HG03378 (cell line): ENCODE measurements around the gene KAZN.

Experiments
- ATAC-seq: cut with Tn5 transposase; IDR thresholded peaks from one replicate; pipeline ENCODE4 v1.9.1; 2021; ENCODE audit warnings: mild to moderate bottlenecking, moderate library complexity; ENCODE audit not compliant: unreplicated experiment

Gene KAZN

DNA sequence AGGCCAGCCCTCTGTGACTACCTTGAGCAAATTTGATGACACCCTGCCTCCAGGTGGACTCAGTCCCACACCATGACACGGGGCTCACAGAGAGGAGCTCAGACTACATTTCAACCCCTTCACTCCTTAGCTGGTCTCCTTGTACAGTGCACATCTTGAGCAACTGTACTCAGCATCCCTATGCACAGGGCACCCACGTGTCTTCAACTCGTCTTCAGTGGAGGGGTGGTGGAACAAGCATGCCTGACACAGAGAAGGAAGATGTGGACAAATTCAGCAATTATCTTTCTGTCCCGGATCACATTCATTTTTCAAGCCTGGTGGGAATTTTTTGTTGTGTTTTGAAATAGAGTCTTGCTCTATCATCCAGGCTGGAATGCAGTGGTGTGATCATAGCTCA lies 213.7 kb downstream of the KAZN start:
- ATAC-seq = no peak

DNA sequence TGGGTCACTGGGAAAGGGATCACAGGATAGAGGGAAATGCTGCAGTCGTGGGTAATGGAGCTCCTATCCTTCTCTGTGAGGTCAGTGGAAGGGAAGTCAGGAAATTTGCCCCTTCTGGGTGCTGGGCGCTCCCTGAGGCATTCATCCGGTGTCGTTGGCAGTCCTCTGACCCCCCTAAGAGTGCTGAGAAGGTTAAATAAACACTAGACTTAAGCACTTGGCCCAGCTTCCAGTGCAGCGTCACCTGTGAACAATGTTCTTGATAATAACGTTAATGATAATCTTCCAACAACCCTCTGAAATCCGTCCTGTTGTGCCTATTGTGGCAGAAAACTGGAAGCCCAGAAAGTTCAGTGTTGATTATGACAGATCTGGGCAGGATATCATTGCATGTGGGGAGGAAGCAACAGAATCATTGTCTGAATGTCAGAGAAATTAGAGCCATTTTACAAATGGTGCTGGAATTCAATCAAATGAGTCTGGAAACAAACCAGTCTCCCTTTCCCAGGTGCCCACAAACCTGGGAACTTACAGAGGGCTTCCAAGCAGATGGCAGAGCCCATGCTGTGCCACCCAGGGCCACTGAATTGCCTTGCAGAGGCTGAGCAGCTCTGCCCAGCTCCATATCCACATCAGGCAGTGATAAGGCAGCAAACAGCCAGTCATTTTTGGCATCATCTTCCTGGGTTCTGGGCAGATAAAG lies 216.8 kb downstream of the KAZN start:
- ATAC-seq = no peak

- no peak for ATAC-seq
Measured at GRCh38 chr1:14817223-14818170, 219.0 kb downstream of the KAZN start.

DNA sequence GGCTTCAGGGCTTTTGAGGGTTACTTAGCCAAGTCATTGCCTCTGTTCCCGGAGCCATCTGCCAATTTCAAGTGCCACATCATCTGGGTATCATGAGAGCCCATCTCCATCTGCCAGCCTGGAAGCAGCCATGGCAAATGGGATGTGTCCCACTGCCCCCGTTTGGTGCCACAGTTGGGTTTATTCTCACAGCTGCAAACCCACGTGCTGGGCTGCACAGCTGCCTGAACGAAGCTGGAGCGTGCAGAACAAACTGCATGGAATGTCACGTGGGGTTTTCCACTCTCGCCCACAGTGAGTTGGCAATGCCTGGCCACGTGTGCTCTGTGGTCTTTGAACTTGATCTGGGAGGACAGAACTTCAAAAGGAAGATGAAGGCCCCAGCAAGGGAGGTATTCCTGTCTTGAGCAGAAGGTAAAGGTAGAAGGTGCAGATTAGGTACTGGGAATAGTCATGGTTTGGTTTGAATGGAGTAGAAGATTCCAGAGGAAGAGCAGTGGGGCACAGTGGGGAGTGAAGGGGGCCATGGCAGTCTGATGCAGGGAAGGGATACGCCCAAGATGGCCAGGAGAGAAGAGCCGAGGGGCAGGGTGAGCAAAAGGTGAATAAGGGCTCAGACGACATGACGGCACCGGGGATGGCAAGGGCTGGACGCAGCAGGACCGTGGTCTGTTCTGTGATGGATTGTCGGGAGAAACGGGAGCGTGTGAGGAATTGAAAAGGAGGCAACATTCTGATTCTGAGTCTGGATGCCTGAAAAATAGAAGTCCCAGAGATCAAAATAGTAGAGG lies 222.0 kb downstream of the KAZN start:
- ATAC-seq = no peak

DNA sequence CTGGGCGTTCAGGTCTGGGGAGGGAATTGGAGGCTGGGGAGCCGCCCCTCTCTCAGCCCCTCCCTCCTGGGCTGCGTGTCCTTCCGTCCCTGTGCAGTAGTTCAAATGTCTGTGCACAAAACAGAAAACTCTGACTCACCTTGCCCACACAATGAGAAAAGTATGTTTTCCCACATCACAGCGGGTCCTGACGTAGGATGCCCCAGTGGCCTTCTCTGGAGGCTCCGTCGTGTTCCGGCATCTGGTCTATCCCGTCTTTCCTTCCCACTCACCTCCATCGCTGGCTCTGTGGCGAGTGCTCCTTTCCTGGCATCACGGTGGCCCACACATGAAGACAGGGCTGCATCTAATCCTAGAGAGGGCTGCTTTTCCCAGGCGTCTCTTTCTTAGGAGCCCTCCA lies 224.0 kb downstream of the KAZN start:
- ATAC-seq = no peak

GRCh38 chr1:14822996-14823395 lies 224.5 kb downstream of the KAZN start:
- ATAC-seq = no peak

GRCh38 chr1:14824314-14824915 lies 225.9 kb downstream of the KAZN start:
- no peak for ATAC-seq

DNA sequence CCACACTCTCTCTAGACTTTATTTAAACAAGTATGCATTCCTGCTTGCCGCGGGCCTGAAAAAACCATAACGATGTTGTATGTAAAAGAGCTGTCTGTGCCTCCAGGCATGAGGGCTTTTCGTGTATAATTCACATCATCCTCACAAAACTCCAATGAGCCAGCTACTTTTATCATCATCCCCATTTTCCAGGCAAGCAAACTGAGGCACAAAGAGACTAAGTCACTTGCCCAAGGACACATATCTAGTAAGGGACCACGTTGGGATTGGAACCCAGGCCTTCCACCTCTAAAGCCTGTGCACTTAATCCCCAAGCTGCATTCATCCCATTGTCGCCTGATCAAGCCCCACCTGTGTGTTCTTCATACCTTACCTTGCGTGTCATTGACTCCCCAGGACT lies 226.9 kb downstream of the KAZN start:
- ATAC-seq = no peak

GRCh38 chr1:14826172-14826636 lies 227.7 kb downstream of the KAZN start:
- ATAC-seq = no peak

GRCh38 chr1:14826731-14827326 lies 228.3 kb downstream of the KAZN start:
- no peak for ATAC-seq

DNA sequence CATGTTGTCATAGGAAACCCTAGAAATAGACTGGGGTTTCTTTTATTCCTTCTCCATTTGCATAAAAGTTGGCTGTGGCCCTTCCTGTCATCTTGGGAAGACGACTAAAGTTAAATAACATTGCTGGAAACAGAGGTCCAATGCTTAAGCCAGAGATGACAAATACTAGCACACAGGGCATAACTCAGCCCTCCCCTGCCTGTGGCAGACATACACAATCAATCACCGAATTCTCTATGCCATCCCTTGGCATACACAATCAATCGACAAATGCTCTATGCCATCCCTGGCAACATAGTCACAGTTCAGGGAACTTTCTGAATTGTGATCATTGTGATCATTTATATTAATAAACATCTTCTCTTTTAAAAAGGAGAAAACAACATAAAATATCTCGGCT lies 229.4 kb downstream of the KAZN start:
- ATAC-seq = no peak

DNA sequence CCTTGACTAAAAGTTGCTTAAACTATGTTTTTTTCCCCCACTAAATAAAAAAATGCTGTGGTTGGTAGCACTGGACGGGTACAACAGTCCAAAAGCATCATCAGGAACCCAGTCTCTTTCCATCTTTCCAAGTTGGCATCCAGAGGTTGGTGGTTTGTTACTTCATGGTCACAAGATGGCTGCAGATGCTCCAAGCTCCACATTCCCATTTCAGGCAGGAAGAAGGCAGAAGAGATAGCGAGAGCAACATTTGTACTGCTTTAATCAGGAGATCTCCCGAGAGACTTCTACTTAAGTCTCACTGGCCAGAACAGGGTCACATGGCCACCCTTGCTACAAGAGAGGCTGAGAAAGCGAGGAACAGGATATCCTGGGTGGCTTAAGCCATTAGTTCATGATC lies 230.2 kb downstream of the KAZN start:
- no peak for ATAC-seq

DNA sequence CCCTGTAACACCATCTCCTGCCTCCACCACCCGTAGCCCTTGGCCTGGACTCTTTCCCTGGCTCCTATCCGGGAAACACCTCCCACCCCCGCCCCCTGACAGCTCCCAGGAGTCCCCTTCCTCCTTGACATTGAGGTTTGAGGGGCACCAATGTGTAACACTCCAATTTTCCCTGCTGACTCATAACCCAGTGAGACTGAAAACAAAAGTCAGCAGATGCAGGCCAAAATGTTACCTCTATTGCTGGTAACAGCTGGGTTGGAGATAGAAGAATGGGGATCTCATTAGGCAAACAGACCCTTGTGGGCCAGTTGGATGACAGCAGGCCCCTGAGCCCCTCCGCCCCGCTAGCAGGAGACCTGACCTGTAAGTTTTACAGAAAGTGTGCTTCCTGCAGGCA lies 237.2 kb downstream of the KAZN start:
- no peak for ATAC-seq

- ATAC-seq = no peak
Measured at GRCh38 chr1:14836426-14837140, 238.1 kb downstream of the KAZN start.

GRCh38 chr1:14840374-14840773 lies 241.9 kb downstream of the KAZN start:
- ATAC-seq = no peak

DNA sequence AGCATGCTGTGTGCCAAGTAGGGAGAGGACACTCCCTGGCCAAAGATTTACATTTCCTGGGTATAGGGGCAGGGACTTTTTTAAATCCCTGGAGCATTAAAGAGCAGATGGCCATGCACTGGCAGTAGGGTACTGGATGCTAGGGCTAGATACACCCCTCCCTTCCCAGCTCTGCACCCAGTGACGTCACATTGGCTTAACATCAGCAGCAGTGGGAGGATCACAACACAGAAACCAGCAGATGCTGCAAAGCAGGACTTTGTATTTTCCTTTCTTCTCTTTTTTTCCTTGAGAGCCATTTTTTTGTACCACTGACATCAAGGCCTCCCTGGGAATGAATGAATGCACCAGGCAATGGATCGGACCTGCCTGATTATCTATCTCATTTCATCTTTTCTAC lies 243.0 kb downstream of the KAZN start:
- no peak for ATAC-seq

DNA sequence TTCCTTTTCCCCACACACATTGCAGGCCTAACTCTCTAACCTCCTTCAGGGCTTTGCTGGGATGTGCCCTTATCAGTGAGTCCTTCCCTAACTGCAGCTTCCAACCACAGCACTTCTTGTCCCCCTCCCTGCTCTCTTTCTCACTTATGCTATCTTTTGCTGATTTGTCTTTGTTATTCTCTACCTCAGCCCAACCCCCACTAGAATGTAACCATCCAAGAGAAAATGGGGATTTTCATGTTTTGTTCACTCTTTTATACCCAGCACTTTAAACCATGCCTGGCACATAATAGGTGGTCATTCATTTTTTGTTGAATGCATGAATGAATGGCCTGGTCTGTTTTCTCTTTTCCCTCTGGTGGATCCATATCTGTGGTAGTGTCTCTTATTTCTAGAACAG lies 243.5 kb downstream of the KAZN start:
- no peak for ATAC-seq

DNA sequence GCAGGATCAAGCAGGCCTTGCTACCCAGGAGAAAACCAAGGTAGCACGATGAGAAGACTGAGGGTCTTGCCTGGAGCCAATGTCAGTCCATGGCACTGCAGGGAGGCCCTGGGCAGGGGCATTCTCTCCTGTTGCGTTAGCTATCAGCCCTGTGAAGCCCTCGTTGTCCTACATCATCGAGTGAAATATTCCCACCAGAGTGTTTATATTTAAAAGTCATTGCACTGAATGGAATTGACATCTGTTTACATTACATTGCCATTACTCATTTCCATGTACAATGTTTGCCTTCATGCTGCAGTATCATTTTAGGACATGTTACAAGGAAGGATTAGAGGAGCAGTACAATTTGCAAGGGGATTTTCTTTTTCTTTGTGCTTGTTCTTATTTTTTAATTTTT lies 243.9 kb downstream of the KAZN start:
- no peak for ATAC-seq

DNA sequence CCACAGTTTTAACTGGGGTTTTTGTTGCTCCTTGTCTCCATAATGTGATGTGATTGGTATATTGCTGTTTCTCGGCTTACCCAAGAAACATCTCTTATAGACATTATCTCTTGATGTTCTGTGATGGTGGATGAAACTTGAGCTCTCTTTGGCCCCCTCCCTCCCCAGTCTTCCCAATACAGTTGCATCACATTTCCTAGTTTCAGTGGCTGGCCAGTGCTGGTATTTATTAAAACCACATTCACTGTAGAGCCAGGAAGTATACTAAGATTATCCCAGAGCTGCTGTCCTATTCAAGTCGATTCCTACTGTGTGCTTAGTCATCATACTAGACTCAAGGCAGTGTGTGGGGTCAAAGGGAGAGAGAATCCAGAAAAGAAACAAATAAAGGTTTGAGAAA lies 244.4 kb downstream of the KAZN start:
- no peak for ATAC-seq

DNA sequence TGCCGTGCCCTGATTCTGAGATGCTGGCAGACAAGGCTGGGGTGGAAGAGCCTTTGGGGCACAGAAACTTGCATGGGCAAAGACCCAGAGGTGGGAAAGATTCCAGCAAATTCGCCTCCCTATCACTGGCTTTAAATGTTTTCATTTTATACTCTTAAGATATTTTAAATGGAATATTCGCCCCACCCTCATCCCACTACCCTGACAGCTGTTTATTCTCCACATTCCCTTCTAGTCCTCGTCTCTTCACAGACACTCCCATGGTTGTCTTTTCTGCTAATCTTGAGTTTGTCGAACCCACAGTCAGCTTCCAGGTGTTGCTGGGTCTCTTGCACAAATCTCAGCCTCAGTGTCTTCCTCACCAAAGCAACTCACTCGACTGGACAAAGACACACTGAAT lies 245.0 kb downstream of the KAZN start:
- no peak for ATAC-seq
